Measurements from ENCODE around the gene NRP2.

GRCh38 chr2:205762881-205763280, 80.6 kb downstream of the NRP2 start:
- no peak for TF ChIP-seq ARHGAP35 (CRISPR knock-in tag; IDR thresholded peaks at IDR 0.05; ENCODE audit: borderline replicate concordance)
- TF ChIP-seq ZNF580 (CRISPR knock-in tag; IDR thresholded peaks at IDR 0.05; ENCODE audit: borderline replicate concordance, low read depth), result no peak
- no peak for TF ChIP-seq JUN (CRISPR knock-in tag; IDR thresholded peaks at IDR 0.05)
- TF ChIP-seq TARDBP (CRISPR knock-in tag; IDR thresholded peaks at IDR 0.05), result no peak
- TF ChIP-seq REXO4 (CRISPR knock-in tag; IDR thresholded peaks at IDR 0.05; ENCODE audit: borderline replicate concordance), result no peak
- no peak for TF ChIP-seq TP53 (CRISPR knock-in tag; conservative IDR thresholded peaks at IDR 0.05)
- TF ChIP-seq BRCA1 (CRISPR knock-in tag; IDR thresholded peaks at IDR 0.05), result no peak
- TF ChIP-seq RFX5 (IDR thresholded peaks at IDR 0.05; ENCODE audit: low read depth, low read length), result no peak
- no peak for TF ChIP-seq IRF9 (CRISPR knock-in tag; IDR thresholded peaks at IDR 0.05; ENCODE audit: borderline replicate concordance)
- TF ChIP-seq ZNF687 (CRISPR knock-in tag; IDR thresholded peaks at IDR 0.05), result no peak
